NT2/D1 (cell line): Measurements from ENCODE around the gene CASQ2.
"Not testable (repeated sequence)": the region's sequence is repeated elsewhere in the genome, so short reads cannot be mapped to it uniquely, and the experiment has no call there.

Experiments
- DNase-seq: peaks from one replicate; pipeline ENCODE4 v3.0.0-alpha.2; 2011; ENCODE audit warnings: low read depth, low spot score
- H3K27me3 ChIP-seq: 2 replicates; pipeline ENCODE4 v1.6.0; 2011; ENCODE audit warnings: mild to moderate bottlenecking; ENCODE audit not compliant: insufficient read length, insufficient read depth
- H3K36me3 ChIP-seq: 2 replicates; pipeline ENCODE4 v1.6.1; 2011; ENCODE audit warnings: mild to moderate bottlenecking, low read length, mixed read lengths; ENCODE audit not compliant: insufficient read depth, insufficient read length
- H3K4me1 ChIP-seq: 2 replicates; pipeline ENCODE4 v1.5.1; 2011; ENCODE audit not compliant: insufficient read depth, insufficient read length
- H3K4me3 ChIP-seq: 2 replicates; pipeline ENCODE4 v1.5.1; 2011; ENCODE audit warnings: low read depth; ENCODE audit not compliant: insufficient read length
- H3K9ac ChIP-seq: 2 replicates; pipeline ENCODE4 v1.6.0; 2011; ENCODE audit warnings: low read depth; ENCODE audit not compliant: insufficient read length
- H3K9me3 ChIP-seq: 2 replicates; pipeline ENCODE4 v1.5.1; 2011; ENCODE audit warnings: mild to moderate bottlenecking, low read length; ENCODE audit not compliant: insufficient read depth
- SUZ12 ChIP-seq: IDR thresholded peaks from 2 replicates; pipeline ENCODE4 v1.6.1; 2011; ENCODE audit not compliant: insufficient read length, insufficient read depth; ENCODE audit errors: extremely low read depth
- YY1 ChIP-seq: IDR thresholded peaks from 2 replicates; pipeline ENCODE4 v1.6.1; 2011; ENCODE audit not compliant: insufficient read length, insufficient read depth
- ZNF274 ChIP-seq: IDR thresholded peaks from 2 replicates; pipeline ENCODE4 v1.6.1; 2011; ENCODE audit warnings: mild to moderate bottlenecking, low read depth, low read length

The CASQ2 gene

DNA sequence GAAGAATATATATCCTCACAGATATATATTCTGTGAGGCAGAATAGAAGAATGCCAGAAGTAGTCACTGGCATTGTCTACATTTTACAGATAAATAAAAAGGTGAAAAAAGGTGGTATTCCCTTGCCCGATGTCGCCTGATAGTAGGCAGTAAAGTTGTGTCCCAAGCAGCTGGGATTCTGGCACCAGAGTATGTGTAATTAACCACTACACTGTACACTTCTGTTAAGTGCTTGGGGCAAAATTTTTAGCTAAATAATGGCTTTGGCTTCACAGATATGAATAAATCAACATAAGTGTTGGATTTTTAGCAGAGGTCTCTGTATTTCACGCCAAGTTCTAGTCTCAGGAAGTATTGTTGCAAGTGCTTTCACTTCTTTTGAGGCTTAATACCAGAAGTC is 13.3 kb upstream of the CASQ2 start:
- H3K4me3 ChIP-seq: no peak overlapping the region
- H3K4me1 ChIP-seq: no peaks in the 10 kb centered on the region
- no peaks in the 10 kb centered on the region for H3K27me3 ChIP-seq
- no peaks in the 10 kb centered on the region for H3K36me3 ChIP-seq
- no peak overlapping the region for H3K9ac ChIP-seq
- H3K9me3 ChIP-seq: no peaks in the 10 kb centered on the region
- no peak for DNase-seq
- no peak for TF ChIP-seq SUZ12
- TF ChIP-seq ZNF274: no peak
- TF ChIP-seq YY1: no peak

DNA sequence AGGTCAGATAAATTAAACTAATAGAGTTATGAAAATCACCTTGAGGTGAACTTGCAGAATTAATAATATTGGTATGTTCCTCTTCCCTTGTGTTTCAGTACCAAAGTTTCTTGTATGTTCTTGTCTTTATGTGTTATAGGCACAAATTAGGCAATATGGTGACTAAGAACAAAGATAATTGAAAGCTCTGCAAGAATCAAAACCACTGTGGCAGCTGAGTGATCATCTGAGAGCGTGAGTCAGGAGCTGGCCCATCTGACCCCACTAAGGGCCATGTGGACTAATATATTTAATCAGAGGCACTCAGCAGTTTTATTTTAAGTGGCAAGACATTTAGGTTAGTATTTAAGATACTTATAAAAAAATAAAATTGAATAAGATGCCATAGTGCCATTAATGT is 12.8 kb upstream of the CASQ2 start:
- no peaks in the 10 kb centered on the region for H3K9me3 ChIP-seq
- H3K4me1 ChIP-seq: no peaks in the 10 kb centered on the region
- TF ChIP-seq YY1: no peak
- TF ChIP-seq SUZ12: no peak
- no peak for TF ChIP-seq ZNF274
- H3K36me3 ChIP-seq: no peaks in the 10 kb centered on the region
- no peak overlapping the region for H3K4me3 ChIP-seq
- DNase-seq: no peak
- no peak overlapping the region for H3K9ac ChIP-seq
- no peaks in the 10 kb centered on the region for H3K27me3 ChIP-seq

DNA sequence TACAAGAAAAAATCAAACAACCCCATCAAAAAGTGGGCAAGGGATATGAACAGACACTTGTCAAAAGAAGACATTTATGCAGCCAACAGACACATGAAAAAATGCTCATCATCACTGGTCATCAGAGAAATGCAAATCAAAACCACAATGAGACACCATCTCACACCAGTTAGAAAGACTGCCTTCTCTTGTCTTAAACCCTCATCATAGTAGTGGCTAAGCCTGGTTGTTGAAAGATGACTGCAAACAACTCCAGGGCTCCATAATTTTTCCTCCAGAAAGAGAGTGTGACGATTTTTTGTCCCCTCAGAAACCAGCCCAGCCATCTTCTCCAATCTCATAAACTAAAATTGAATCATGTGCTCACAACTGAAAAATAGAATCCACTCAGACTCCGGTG is 12.1 kb upstream of the CASQ2 start:
- H3K36me3 ChIP-seq, H3K9me3 ChIP-seq, DNase-seq, H3K4me1 ChIP-seq, H3K4me3 ChIP-seq, H3K27me3 ChIP-seq, H3K9ac ChIP-seq: not testable (repeated sequence)

DNA sequence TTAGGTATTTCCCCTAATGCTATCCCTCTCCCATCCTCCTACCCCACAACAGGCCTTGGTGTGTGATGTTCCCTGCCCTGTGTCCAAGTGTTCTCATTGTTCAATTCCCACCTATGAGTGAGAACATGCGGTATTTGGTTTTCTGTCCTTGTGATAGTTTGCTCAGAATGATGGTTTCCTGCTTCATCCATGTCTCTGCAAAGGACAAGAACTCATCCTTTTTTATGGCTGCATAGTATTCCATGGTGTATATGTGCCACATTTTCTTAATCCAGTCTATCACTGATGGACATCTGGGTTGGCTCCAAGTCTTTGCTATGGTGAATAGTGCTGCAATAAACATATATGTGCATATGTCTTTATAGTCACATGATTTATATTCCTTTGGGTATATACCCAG is 10.6 kb upstream of the CASQ2 start:
- not testable (repeated sequence) for H3K36me3 ChIP-seq, DNase-seq, H3K4me1 ChIP-seq, H3K9ac ChIP-seq, H3K27me3 ChIP-seq, H3K9me3 ChIP-seq, H3K4me3 ChIP-seq

DNA sequence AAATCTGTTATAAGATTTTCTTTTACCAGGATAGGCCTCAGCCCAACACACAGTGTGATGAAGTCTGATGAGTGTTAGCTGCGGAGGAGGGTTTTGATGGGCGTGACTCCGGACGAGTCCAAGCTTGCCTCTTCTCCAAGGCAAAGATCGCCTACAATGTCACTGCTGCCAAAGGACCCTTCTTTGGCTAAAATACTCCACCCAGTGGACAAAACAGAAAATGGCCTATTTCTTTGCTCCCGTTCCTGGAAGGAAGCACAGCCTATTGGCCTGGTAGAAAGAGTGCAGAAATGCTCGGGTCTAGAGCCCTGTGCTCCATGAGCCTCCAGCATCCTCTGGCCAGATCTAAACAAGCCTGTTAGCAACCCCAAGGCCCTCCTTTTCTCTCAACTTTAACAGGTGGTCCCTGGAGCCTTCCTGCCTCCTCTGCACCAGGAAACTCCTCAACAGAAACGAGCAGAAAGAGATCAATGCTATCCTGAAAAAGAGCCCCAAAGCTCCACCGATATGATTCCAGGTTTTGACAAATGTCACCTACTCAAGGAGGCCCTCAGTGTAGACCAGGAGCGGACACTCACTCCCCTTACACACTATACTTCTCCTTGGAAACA is 3.4 kb upstream of the CASQ2 start:
- no peak for TF ChIP-seq ZNF274
- Histone ChIP-seq H3K9ac (no peak overlapping the region), H3K4me3 (peak overlapping the region; percentile 8)

DNA sequence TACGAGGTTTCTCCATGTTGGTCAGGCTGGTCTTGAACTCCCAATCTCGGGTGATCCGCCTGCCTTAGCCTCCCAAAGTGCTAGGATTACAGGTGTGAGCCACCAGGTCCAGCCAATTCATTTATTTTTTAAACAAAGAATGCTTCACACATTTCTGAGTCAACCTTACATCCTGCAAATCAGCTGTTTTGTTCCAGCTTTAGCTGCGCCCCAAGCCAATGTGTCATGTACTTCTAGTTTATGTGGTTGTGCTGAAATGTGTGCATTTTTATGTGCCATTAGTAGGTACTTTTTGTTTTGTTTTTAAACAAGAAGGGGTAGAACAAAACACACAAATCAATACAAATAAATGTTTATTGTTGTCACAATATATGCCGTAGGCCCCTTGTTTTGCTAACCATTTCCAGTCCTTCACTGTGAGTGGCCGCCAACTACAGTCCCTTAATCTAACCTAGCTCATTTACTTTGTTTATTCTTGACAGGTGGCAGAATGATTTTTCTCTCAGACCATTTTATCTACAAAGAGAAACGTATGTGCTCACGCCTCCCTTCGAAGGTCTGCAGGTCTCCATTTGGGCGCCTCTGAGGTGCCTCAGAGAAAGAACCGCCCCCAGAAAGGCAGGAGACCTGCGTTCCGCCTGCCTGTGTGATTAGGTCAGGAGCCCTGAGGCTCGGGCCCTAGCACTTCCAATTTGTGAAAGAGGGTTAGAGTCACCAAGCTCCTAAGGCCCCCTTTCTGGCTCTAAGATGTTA is 2.8 kb upstream of the CASQ2 start:
- Histone ChIP-seq H3K4me3 (peak overlapping the region; percentile 8), H3K9ac (no peak overlapping the region)
- peak; percentile 38 for DNase-seq

More for the DNA sequence above, 3.4 kb upstream of the CASQ2 start:
- DNase-seq: peak; percentile 87
- no peaks in the 10 kb centered on the region for H3K36me3 ChIP-seq
- no peaks in the 10 kb centered on the region for H3K27me3 ChIP-seq
- H3K9me3 ChIP-seq: no peaks in the 10 kb centered on the region
- no peaks in the 10 kb centered on the region for H3K4me1 ChIP-seq

DNA sequence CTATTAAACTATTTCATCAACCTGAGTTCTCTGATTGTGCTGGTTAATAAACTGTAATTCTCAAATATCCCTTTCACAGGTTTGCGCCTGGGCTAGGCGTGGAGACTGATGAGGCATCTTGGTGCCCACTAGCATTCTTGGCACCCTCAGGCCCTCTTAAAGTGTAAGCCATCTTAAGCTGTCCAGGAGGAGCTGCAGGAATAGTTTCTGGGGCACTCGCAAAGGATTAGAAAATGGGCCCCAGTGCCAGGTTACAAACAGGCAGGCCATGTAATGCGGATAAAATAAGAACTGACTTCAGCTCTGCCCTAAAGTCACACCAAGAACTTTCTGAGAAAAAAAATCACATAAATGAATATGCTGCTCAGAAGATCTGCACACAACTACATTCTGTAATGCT is 1.1 kb downstream of the CASQ2 start:
- TF ChIP-seq SUZ12: no peak
- TF ChIP-seq YY1: no peak
- no peak for TF ChIP-seq ZNF274
- DNase-seq: no peak

More for the DNA sequence above, 2.8 kb upstream of the CASQ2 start:
- Histone ChIP-seq H3K4me1 (no peaks in the 10 kb centered on the region), H3K36me3 (no peaks in the 10 kb centered on the region), H3K27me3 (no peaks in the 10 kb centered on the region), H3K9me3 (no peaks in the 10 kb centered on the region)
- TF ChIP-seq SUZ12 (no peak), YY1 (no peak), ZNF274 (no peak)

DNA sequence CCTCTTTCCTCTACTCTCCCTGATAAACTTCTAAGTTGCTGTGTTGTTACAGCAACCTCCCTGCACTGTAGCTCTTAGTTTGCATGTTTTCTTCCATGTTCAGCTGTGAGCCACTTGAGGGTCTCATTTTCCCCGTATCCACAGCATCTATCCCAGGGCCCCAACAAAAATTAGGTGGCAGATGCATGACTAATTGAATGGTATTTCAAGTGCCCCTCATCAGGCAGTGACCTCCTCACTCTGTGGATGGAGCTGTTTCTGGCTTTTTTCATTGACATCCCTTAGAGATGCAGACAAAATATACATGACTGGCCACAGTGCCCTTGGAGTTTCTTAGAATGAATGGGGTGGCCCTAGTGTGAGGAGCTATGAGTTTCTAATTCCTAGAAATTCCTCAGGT is 3.4 kb downstream of the CASQ2 start:
- no peaks in the 10 kb centered on the region for H3K9me3 ChIP-seq
- no peak overlapping the region for H3K4me3 ChIP-seq
- no peaks in the 10 kb centered on the region for H3K36me3 ChIP-seq
- no peak for DNase-seq
- H3K9ac ChIP-seq: no peak overlapping the region
- H3K4me1 ChIP-seq: no peaks in the 10 kb centered on the region
- H3K27me3 ChIP-seq: no peaks in the 10 kb centered on the region
- TF ChIP-seq SUZ12 (no peak), ZNF274 (no peak), YY1 (no peak)

More for the DNA sequence above, 1.1 kb downstream of the CASQ2 start:
- H3K9ac ChIP-seq: no peak overlapping the region
- H3K9me3 ChIP-seq: no peaks in the 10 kb centered on the region
- H3K36me3 ChIP-seq: no peaks in the 10 kb centered on the region
- no peaks in the 10 kb centered on the region for H3K27me3 ChIP-seq
- H3K4me3 ChIP-seq: no peak overlapping the region
- no peaks in the 10 kb centered on the region for H3K4me1 ChIP-seq
